ENCODE results near the gene CSHL1.

GRCh38 chr17:63918305-63918704, 7.2 kb upstream of the CSHL1 start:
- TF ChIP-seq CTCF (IDR thresholded peaks at IDR 0.05) (no peak), ZFX (IDR thresholded peaks at IDR 0.05; ENCODE audit: borderline replicate concordance) (no peak)
